Liver (tissue), 9 donors: ENCODE measurements around the gene ANXA3. TPM values are rescaled to one million over a fixed set of nuclear protein-coding genes. Genes with fewer than 3 reads are reported as not detected.
"Not testable (repeated sequence)": the region's sequence is repeated elsewhere in the genome, so short reads cannot be mapped to it uniquely, and the experiment has no call there.

Source experiments
- DNase-seq: peaks from one replicate; pipeline ENCODE4 v3.0.0-alpha.2; 2017; ENCODE audit warnings: low spot score
- H3K27ac ChIP-seq, 2 donors: one replicate each; pipeline ENCODE4 v1.7.0; 2013; ENCODE audit warnings: inconsistent platforms in 2 of 2, low read length in 2 of 2, control low read depth in 1 of 2, low read depth in 1 of 2, mild to moderate bottlenecking in 1 of 2
- H3K27me3 ChIP-seq, 4 donors: one replicate each; pipeline versions ENCODE4 v1.6.1 to v1.7.0; 2013; ENCODE audit warnings: low read length in 3 of 4, inconsistent platforms in 1 of 4, mild to moderate bottlenecking in 1 of 4, moderate library complexity in 1 of 4; ENCODE audit not compliant: control insufficient read depth in 4 of 4, insufficient read depth in 4 of 4
- H3K36me3 ChIP-seq, 4 donors: one replicate each; pipeline versions ENCODE4 v1.6.1 to v1.7.0; 2013; ENCODE audit warnings: low read length in 3 of 4, mild to moderate bottlenecking in 3 of 4, low read depth in 1 of 4, moderate library complexity in 1 of 4; ENCODE audit not compliant: control insufficient read depth in 4 of 4, insufficient read depth in 3 of 4
- H3K4me1 ChIP-seq, 4 donors: one replicate each; pipeline versions ENCODE4 v1.6.1 to v1.7.0; 2013; ENCODE audit warnings: low read length in 3 of 4, mild to moderate bottlenecking in 3 of 4, moderate library complexity in 1 of 4; ENCODE audit not compliant: control insufficient read depth in 4 of 4, insufficient read depth in 4 of 4
- H3K4me3 ChIP-seq, 3 donors: one replicate each; pipeline versions ENCODE4 v1.6.1 to v1.7.0; 2013; ENCODE audit warnings: low read length in 3 of 3, control low read depth in 1 of 3, low read depth in 1 of 3, mild to moderate bottlenecking in 1 of 3
- H3K9ac ChIP-seq, 2 donors: one replicate each; pipeline ENCODE4 v1.7.0; 2013; ENCODE audit warnings: low read length in 2 of 2, mild to moderate bottlenecking in 2 of 2, moderate library complexity in 2 of 2, control low read depth in 1 of 2, low read depth in 1 of 2
- H3K9me3 ChIP-seq, 4 donors: one replicate each; pipeline versions ENCODE4 v1.6.1 to v1.7.0; 2013; ENCODE audit warnings: low read length in 3 of 4; ENCODE audit not compliant: control insufficient read depth in 4 of 4
- FOXA1 ChIP-seq: IDR thresholded peaks from 2 replicates; pipeline ENCODE4 v1.6.1; 2016; ENCODE audit warnings: antibody characterized with exemption
- GABPA ChIP-seq, 2 donors: IDR thresholded peaks in 1 of 2; conservative IDR thresholded peaks in 1 of 2; 2 replicates each; pipeline ENCODE4 v1.6.1; 2016; ENCODE audit warnings: antibody characterized with exemption in 2 of 2, mild to moderate bottlenecking in 1 of 2, moderate library complexity in 1 of 2
- JUND ChIP-seq, 2 donors: IDR thresholded peaks; 2 replicates each; pipeline ENCODE4 v1.6.1; 2016; ENCODE audit warnings: antibody characterized with exemption in 2 of 2
- RAD21 ChIP-seq, 2 donors: IDR thresholded peaks; 2 replicates each; pipeline ENCODE4 v1.6.1; 2016; ENCODE audit warnings: antibody characterized with exemption in 2 of 2, mild to moderate bottlenecking in 2 of 2
- RXRA ChIP-seq, 2 donors: IDR thresholded peaks; 2 replicates each; pipeline ENCODE4 v1.6.1; 2017 to 2018; ENCODE audit warnings: antibody characterized with exemption in 2 of 2, mild to moderate bottlenecking in 1 of 2
- SP1 ChIP-seq: IDR thresholded peaks from 2 replicates; pipeline ENCODE4 v1.6.1; 2018; ENCODE audit warnings: antibody characterized with exemption, mild to moderate bottlenecking
- TAF1 ChIP-seq: conservative IDR thresholded peaks from 2 replicates; pipeline ENCODE4 v1.6.1; 2016; ENCODE audit warnings: antibody characterized with exemption, mild to moderate bottlenecking
- WGBS: extraction: QIAGEN DNeasy Blood & Tissue Kit; methylation state at CpG from one replicate; pipeline ENCODE4 v1.1.7; 2013; 5-methylcytosine and 5-hydroxymethylcytosine counted together
- polyA plus RNA-seq, 2 donors: library from polyadenylated mRNA; stranded (reverse) in 1 of 2; unstranded in 1 of 2; fragments of 200-250 nt in 1 of 2; fragments of >200 nt in 1 of 2; fragmentation: Nextera tagmentation in 1 of 2; extraction: Ambion mirVana in 1 of 2; gene quantifications; one replicate each; pipeline versions ENCODE4 v1.2.1 to v1.2.3, GENCODE V29; 2013 to 2015
- total RNA-seq, 2 donors: library from RNA; depleted of rRNA; stranded (reverse); fragments of >200 nt; gene quantifications; one replicate each; pipeline ENCODE4 v1.2.3, GENCODE V29; 2014
- TF ChIP-seq, protein P1 (sequence below): IDR thresholded peaks from 2 replicates; pipeline ENCODE4 v1.6.1; 2016; ENCODE audit warnings: antibody characterized with exemption, mild to moderate bottlenecking
- TF ChIP-seq, protein P2 (sequence below): IDR thresholded peaks from 2 replicates; pipeline ENCODE4 v1.6.1; 2016; ENCODE audit warnings: antibody characterized with exemption
- TF ChIP-seq, protein P3 (sequence below): IDR thresholded peaks from 2 replicates; pipeline ENCODE4 v1.6.1; 2016; ENCODE audit warnings: antibody characterized with exemption
- donor health status: healthy.
- donor health status: healthy.
- donor health status: healthy.
- donor health status: healthy.
- donor health status: healthy.

The ANXA3 gene
- total and polyA plus RNA-seq, 4 donors, result 1.7 to 16.4 (median 3.4) TPM

DNA sequence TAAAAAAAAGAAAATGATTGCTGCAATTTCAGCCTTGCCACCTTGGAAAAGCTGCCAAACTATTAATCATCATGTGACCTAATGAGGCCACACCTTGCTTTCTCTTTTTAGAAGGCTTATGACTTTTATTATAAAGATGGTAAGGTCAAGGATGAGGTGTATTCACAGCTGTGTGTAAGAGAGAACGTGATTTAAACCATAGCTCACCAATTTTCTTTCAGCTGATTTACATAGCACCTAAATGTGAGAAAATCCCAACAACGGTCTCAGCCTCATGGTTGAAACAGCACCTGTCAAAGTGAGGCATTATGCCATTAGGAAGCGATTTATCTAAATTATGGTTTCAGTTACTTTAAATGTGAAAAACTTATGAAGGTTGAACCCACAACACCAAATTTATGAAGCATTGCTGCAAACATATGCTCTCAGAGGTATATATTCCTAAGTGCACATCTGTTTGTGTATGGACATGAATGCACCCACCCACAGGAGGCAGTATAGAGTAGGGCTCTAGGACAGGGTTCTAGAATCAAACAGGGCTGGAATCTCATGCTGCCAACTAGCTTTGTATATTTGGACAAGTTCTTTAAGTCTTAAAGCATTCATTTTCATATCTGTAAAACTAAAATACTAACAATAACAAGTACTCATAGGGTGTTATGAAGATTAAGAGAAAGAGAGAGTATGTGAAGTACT is 40.7 kb downstream of the ANXA3 start:
- WGBS, result 84% methylated on average over 3 of the region's 3 CpGs
- H3K4me3 ChIP-seq, result no peak overlapping the region

DNA sequence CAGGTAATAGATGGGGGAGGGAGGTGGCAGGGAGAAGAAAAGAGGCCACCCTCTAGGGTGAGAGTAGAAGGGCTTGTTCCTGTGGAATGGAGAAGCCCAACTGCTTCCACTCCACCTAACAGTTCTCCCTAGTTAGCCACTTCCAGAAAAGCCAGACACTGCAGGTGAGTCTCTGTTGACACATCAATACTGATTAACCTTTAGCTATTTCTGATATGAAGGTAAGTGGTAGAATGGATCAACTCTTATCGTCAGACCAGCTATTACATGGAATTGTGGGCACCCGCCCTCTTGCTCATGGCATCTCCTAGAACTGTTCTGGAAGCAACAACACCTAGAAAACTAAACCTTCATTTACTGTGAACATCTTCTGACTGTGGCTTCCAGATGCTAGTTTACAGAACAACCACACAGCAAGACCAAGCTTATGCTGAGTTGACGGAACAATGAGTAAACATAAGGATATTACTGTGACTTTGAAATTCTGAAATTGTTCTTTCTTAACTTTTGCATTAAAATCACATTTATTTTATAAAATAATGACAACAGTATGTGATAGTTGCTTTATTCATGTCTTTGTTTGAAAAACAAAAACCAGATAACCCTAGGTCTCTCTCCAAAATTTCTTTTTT is 44.7 kb downstream of the ANXA3 start:
- DNase-seq, result no peak
- 66% methylated on average over 3 of the region's 3 CpGs for WGBS
- H3K27me3 ChIP-seq, result no peaks in the 10 kb centered on the region
- H3K4me1 ChIP-seq, result no peaks in the 10 kb centered on the region
- H3K9ac ChIP-seq, result no peak overlapping the region
- no peak for TF ChIP-seq FOXA1
- no peaks in the 10 kb centered on the region for H3K9me3 ChIP-seq
- H3K36me3 ChIP-seq, result no peaks in the 10 kb centered on the region
- H3K27ac ChIP-seq, result no peak overlapping the region
- H3K4me3 ChIP-seq, result no peak overlapping the region

More for the DNA sequence above, 40.7 kb downstream of the ANXA3 start:
- no peak overlapping the region for H3K27ac ChIP-seq
- H3K4me1 ChIP-seq, result no peaks in the 10 kb centered on the region
- H3K9me3 ChIP-seq, result no peaks in the 10 kb centered on the region
- DNase-seq, result peak; percentile 55
- no peaks in the 10 kb centered on the region for H3K36me3 ChIP-seq
- H3K27me3 ChIP-seq, result no peaks in the 10 kb centered on the region
- TF ChIP-seq RXRA (IDR thresholded peaks at IDR 0.05), result no peak
- no peak for TF ChIP-seq RAD21 (IDR thresholded peaks at IDR 0.05)
- TF ChIP-seq JUND (IDR thresholded peaks at IDR 0.05), result no peak
- no peak overlapping the region for H3K9ac ChIP-seq

DNA sequence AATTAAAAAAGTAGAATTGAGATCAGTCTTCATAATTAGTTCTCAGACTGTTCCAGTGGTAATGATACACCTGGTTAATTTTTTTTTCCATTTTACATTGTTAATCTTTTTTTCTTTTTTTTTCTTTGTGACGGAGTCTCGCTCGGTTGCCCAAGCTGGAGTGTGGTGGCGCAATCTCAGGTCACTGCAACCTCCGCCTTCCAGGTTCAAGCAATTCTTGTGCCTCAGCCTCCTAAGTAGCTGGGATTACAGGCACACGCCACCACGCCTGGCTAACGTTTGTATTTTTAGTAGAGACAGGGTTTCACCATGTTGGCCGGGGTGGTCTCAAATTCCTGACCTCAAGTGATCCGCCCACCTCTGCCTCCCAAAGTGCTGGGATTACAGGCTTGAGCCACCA is 46.9 kb downstream of the ANXA3 start:
- DNase-seq, H3K4me3 ChIP-seq, H3K4me1 ChIP-seq, H3K27ac ChIP-seq, H3K9me3 ChIP-seq, H3K9ac ChIP-seq, H3K36me3 ChIP-seq, H3K27me3 ChIP-seq: not testable (repeated sequence)
- WGBS, result 95% methylated on average over 10 of the region's 10 CpGs

DNA sequence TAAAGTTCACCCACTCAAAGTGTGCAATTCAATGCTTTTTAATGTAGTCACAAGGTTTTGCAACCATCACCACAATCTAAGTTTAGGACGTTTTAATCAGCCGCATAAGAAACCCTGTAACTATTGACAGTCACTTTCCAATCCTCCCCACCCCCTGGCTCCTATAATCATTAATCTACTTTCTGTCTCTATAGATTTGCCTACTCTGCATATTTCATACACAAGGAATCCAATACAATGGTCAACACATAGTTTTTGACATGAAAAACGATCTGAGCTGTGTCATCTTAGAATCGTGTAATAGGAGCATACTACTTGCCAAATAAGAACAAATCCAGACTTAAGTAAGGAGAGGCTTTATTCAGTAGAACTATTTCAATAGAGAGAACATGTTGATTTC is 47.6 kb downstream of the ANXA3 start:
- H3K9me3 ChIP-seq, result no peaks in the 10 kb centered on the region
- no peak overlapping the region for H3K4me3 ChIP-seq
- no peak overlapping the region for H3K27ac ChIP-seq
- no peaks in the 10 kb centered on the region for H3K4me1 ChIP-seq
- no peak overlapping the region for H3K9ac ChIP-seq
- no peaks in the 10 kb centered on the region for H3K27me3 ChIP-seq
- 85% methylated on average over 4 of the region's 4 CpGs for WGBS
- TF ChIP-seq, protein P1, sequence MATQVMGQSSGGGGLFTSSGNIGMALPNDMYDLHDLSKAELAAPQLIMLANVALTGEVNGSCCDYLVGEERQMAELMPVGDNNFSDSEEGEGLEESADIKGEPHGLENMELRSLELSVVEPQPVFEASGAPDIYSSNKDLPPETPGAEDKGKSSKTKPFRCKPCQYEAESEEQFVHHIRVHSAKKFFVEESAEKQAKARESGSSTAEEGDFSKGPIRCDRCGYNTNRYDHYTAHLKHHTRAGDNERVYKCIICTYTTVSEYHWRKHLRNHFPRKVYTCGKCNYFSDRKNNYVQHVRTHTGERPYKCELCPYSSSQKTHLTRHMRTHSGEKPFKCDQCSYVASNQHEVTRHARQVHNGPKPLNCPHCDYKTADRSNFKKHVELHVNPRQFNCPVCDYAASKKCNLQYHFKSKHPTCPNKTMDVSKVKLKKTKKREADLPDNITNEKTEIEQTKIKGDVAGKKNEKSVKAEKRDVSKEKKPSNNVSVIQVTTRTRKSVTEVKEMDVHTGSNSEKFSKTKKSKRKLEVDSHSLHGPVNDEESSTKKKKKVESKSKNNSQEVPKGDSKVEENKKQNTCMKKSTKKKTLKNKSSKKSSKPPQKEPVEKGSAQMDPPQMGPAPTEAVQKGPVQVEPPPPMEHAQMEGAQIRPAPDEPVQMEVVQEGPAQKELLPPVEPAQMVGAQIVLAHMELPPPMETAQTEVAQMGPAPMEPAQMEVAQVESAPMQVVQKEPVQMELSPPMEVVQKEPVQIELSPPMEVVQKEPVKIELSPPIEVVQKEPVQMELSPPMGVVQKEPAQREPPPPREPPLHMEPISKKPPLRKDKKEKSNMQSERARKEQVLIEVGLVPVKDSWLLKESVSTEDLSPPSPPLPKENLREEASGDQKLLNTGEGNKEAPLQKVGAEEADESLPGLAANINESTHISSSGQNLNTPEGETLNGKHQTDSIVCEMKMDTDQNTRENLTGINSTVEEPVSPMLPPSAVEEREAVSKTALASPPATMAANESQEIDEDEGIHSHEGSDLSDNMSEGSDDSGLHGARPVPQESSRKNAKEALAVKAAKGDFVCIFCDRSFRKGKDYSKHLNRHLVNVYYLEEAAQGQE, result no peak
- TF ChIP-seq RAD21 (IDR thresholded peaks at IDR 0.05) (no peak), TAF1 (no peak), GABPA (IDR thresholded peaks at IDR 0.05 in 1 of 2, conservative IDR thresholded peaks at IDR 0.05 in 1 of 2) (no peak), FOXA1 (no peak), JUND (IDR thresholded peaks at IDR 0.05) (no peak), SP1 (no peak)
- TF ChIP-seq, protein P2, sequence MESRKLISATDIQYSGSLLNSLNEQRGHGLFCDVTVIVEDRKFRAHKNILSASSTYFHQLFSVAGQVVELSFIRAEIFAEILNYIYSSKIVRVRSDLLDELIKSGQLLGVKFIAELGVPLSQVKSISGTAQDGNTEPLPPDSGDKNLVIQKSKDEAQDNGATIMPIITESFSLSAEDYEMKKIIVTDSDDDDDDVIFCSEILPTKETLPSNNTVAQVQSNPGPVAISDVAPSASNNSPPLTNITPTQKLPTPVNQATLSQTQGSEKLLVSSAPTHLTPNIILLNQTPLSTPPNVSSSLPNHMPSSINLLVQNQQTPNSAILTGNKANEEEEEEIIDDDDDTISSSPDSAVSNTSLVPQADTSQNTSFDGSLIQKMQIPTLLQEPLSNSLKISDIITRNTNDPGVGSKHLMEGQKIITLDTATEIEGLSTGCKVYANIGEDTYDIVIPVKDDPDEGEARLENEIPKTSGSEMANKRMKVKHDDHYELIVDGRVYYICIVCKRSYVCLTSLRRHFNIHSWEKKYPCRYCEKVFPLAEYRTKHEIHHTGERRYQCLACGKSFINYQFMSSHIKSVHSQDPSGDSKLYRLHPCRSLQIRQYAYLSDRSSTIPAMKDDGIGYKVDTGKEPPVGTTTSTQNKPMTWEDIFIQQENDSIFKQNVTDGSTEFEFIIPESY, result no peak
- TF ChIP-seq, protein P3, sequence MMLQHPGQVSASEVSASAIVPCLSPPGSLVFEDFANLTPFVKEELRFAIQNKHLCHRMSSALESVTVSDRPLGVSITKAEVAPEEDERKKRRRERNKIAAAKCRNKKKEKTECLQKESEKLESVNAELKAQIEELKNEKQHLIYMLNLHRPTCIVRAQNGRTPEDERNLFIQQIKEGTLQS, result no peak
- no peak for DNase-seq
- no peaks in the 10 kb centered on the region for H3K36me3 ChIP-seq
